GM12878 (cell line): ENCODE data around the gene BBX. TPM values are rescaled to one million over a fixed set of nuclear protein-coding genes. Genes with fewer than 3 reads are reported as not detected.
A peak's percentile ranks its signal among the peaks of the same experiment; 100 is the strongest.

Source experiments
- ATAC-seq: fragments of 200-7000 bp; cut with Tn5 transposase; 3 replicates; pipeline ENCODE4 v1.9.1; 2020; ENCODE audit warnings: mild to moderate bottlenecking, moderate library complexity
- BruUV-seq: library from RNA; stranded (reverse); fragments of 400-500 nt; replicated peaks from 2 replicates; lab custom pipeline; 2021; lab: Mats Ljungman, UMichigan
- CTCF ChIA-PET: fragments of 300-600 bp; sonication (Branson Sonifier 250); formaldehyde crosslinking; extraction: SDS; loops from one replicate; lab custom pipeline; 2021; ENCODE audit warnings: inconsistent platforms; lab: Yijun Ruan, JAX
- POLR2A ChIA-PET: fragments of 350-600 bp; formaldehyde crosslinking; extraction: SDS; loops from one replicate; lab custom pipeline; 2021; ENCODE audit warnings: inconsistent platforms; lab: Charles Lee
- RAD21 ChIA-PET: fragments of 300-600 bp; sonication (Branson Sonifier 250); formaldehyde crosslinking; loops from one replicate; lab custom pipeline; 2023; ENCODE audit warnings: antibody characterized with exemption; ENCODE audit not compliant: unreplicated experiment; lab: Charles Lee
- SMC1A ChIA-PET: fragments of 300-600 bp; sonication (Branson Sonifier 250); formaldehyde crosslinking; loops from one replicate; lab custom pipeline; 2023; ENCODE audit not compliant: unreplicated experiment, uncharacterized antibody; lab: Charles Lee
- DNase-seq: peaks from one replicate; pipeline ENCODE4 v3.0.0-alpha.2; 2011; ENCODE audit warnings: low read depth, low spot score
- FAIRE-seq: peaks from 3 replicates; lab custom pipeline; 2011; peaks lifted over from hg19 to GRCh38; lab: Jason Lieb, UNC
- H2AFZ ChIP-seq: 2 replicates; pipeline ENCODE4 v1.6.0; 2011; ENCODE audit warnings: low read depth, low read length, control low read depth; ENCODE audit not compliant: control insufficient read depth
- H3K27ac ChIP-seq: 2 replicates; pipeline ENCODE4 v1.5.1; 2011; ENCODE audit warnings: control low read depth; ENCODE audit not compliant: control insufficient read depth, insufficient read depth
- H3K27me3 ChIP-seq, 2 experiments: replicated peaks in 1 of 2; 2 replicates each; pipeline versions ENCODE4 v1.6.0 to v1.6.1; 2011; ENCODE audit warnings: low read length in 1 of 2; ENCODE audit not compliant: control insufficient read depth in 2 of 2, insufficient read depth in 2 of 2
- H3K36me3 ChIP-seq, 2 experiments: 2 replicates each; pipeline ENCODE4 v1.5.1; 2011; ENCODE audit warnings: low read length in 1 of 2; ENCODE audit not compliant: control insufficient read depth in 2 of 2, insufficient read depth in 2 of 2
- H3K4me1 ChIP-seq: 2 replicates; pipeline ENCODE4 v1.6.1; 2011; ENCODE audit warnings: mild to moderate bottlenecking, low read length, moderate library complexity, mixed read lengths; ENCODE audit not compliant: control insufficient read depth, insufficient read depth
- H3K4me2 ChIP-seq: 2 replicates; pipeline ENCODE4 v1.6.0; 2011; ENCODE audit warnings: control low read depth; ENCODE audit not compliant: control insufficient read depth, insufficient read depth
- H3K4me3 ChIP-seq: fragments of 200-600 bp; sonication (generic); 2 replicates; pipeline ENCODE4 v1.5.1; 2016
- H3K79me2 ChIP-seq: 2 replicates; pipeline ENCODE4 v1.6.0; 2011; ENCODE audit warnings: low read length; ENCODE audit not compliant: control insufficient read depth, insufficient read depth
- H3K9ac ChIP-seq: 2 replicates; pipeline ENCODE4 v1.8.0; 2011; ENCODE audit warnings: low read length, control low read depth, mixed read lengths; ENCODE audit not compliant: control insufficient read depth, insufficient read depth
- H3K9me3 ChIP-seq: replicated peaks from 3 replicates; pipeline ENCODE4 v1.5.1; 2011; ENCODE audit warnings: mild to moderate bottlenecking, low read length; ENCODE audit not compliant: control insufficient read depth, insufficient read depth
- H4K20me1 ChIP-seq: 2 replicates; pipeline ENCODE4 v1.6.0; 2011; ENCODE audit not compliant: control insufficient read depth, insufficient read depth
- EED ChIP-seq: sonication (generic); IDR thresholded peaks from 2 replicates; pipeline ENCODE4 v1.6.1; 2016; ENCODE audit warnings: antibody characterized with exemption, low read depth
- FOS ChIP-seq: IDR thresholded peaks from 3 replicates; pipeline ENCODE4 v1.6.1; 2011; ENCODE audit warnings: borderline replicate concordance; ENCODE audit not compliant: insufficient read length; ENCODE audit errors: extremely low read depth
- IKZF2 ChIP-seq, 2 experiments: fragments of 450-650 bp; IDR thresholded peaks; 2 replicates each; pipeline ENCODE4 v1.6.1; 2017; ENCODE audit warnings: mild to moderate bottlenecking in 2 of 2, moderate library complexity in 2 of 2
- MYB ChIP-seq: fragments of 150-350 bp; IDR thresholded peaks from 2 replicates; pipeline ENCODE4 v1.6.1; 2014; ENCODE audit warnings: mild to moderate bottlenecking, low read depth, low read length, borderline replicate concordance
- NFYA ChIP-seq: IDR thresholded peaks from 2 replicates; pipeline ENCODE4 v1.6.1; 2011; ENCODE audit warnings: low read depth, mild to moderate bottlenecking, low read length, improper control_type of control experiment, borderline replicate concordance
- NR2F1 ChIP-seq: fragments of 450-650 bp; conservative IDR thresholded peaks from 2 replicates; pipeline ENCODE4 v1.6.1; 2017; ENCODE audit warnings: mild to moderate bottlenecking
- POLR2AphosphoS5 ChIP-seq: IDR thresholded peaks from 2 replicates; pipeline ENCODE4 v1.6.1; 2011; ENCODE audit warnings: mild to moderate bottlenecking, low read length, inconsistent platforms
- POU2F2 ChIP-seq: IDR thresholded peaks from 3 replicates; pipeline ENCODE4 v1.6.1; 2011; ENCODE audit warnings: low read depth, mild to moderate bottlenecking, low read length, borderline replicate concordance
- SKIL ChIP-seq: fragments of 450-650 bp; IDR thresholded peaks from 2 replicates; pipeline ENCODE4 v1.6.1; 2017; ENCODE audit warnings: mild to moderate bottlenecking, low read depth, inconsistent platforms; ENCODE audit not compliant: poor library complexity, severe bottlenecking
- SREBF1 ChIP-seq: IDR thresholded peaks from 2 replicates; pipeline ENCODE4 v1.6.1; 2012; ENCODE audit warnings: mild to moderate bottlenecking, low read length
- TCF7 ChIP-seq: IDR thresholded peaks from 2 replicates; pipeline ENCODE4 v1.6.1; 2014; ENCODE audit warnings: antibody characterized with exemption, borderline replicate concordance
- ZBTB40 ChIP-seq: fragments of 450-650 bp; IDR thresholded peaks from 2 replicates; pipeline ENCODE4 v1.6.1; 2016; ENCODE audit warnings: mild to moderate bottlenecking, moderate library complexity, borderline replicate concordance
- ZSCAN29 ChIP-seq: fragments of 450-650 bp; IDR thresholded peaks from 2 replicates; pipeline ENCODE4 v1.6.1; 2017; ENCODE audit warnings: mild to moderate bottlenecking, moderate library complexity
- WGBS: methylation state at CpG from one replicate; pipeline ENCODE4 v1.1.6; 2016; ENCODE audit warnings: low lambda C conversion rate; ENCODE audit not compliant: insufficient replicate concordance, insufficient coverage; ENCODE audit errors: missing lambda C conversion rate; 5-methylcytosine and 5-hydroxymethylcytosine counted together
- in situ Hi-C: fragments of 300-500 bp; cut with MboI; formaldehyde crosslinking; loops from 9 replicates; pipeline ENCODE4 v1.14.3; 2018; ENCODE audit warnings: mixed read lengths
- intact Hi-C: fragments of 100-400 bp; cut with micrococcal nuclease; formaldehyde crosslinking; loops from one replicate; pipeline ENCODE4 v1.14.2; 2022; ENCODE audit not compliant: unreplicated experiment
- polyA plus RNA-seq, 11 experiments: library from polyadenylated mRNA; depleted of rRNA in 4 of 11; unstranded in 6 of 11; stranded (reverse) in 5 of 11; fragments of >200 nt; fragmentation: Nextera tagmentation in 4 of 11; fragmentation: Illumina TruSeq in 1 of 11; extraction: Ambion mirVana in 4 of 11; extraction: Trizol in 1 of 11; gene quantifications; 1 replicate in 1 of 11; 2 replicates in 10 of 11; pipeline versions ENCODE4 v1.2.1 to v1.2.3, GENCODE V29; 2011 to 2016; ENCODE audit warnings: inconsistent platforms in 2 of 11, missing spikeins in 2 of 11, low read depth in 1 of 11
- total RNA-seq, 4 experiments: library from RNA; depleted of rRNA in 3 of 4; stranded (reverse); fragments of >200 nt in 3 of 4; fragmentation: Illumina TruSeq in 1 of 4; extraction: Trizol in 1 of 4; gene quantifications; 2 replicates each; pipeline versions ENCODE4 v1.2.1 to v1.2.3, GENCODE V29; 2013 to 2021

BBX gene
- total and polyA plus RNA-seq, 10 of the 15 experiments (the other 5 are each of a cell fraction or from before 2014, with no cell fraction given), result 13.3 to 38.5 (median 32.0) TPM

GRCh38 chr3:107651782-107652181 lies 129.0 kb downstream of the BBX start (continued):
- TF ChIP-seq SKIL (peak; percentile 67), FOS (no peak), MYB (no peak), TCF7 (no peak), POLR2AphosphoS5 (no peak), IKZF2 (IDR thresholded peaks at IDR 0.05) (0 out of 4 replicates have a peak, but pooled peaks of 1 of the 2 experiments have one; percentile 41), EED (no peak), NR2F1 (no peak), SREBF1 (no peak), NFYA (no peak), ZSCAN29 (no peak)
- TF ChIP-seq, all 136 proteins: peak for 8

- Histone ChIP-seq H4K20me1 (no peaks in the 10 kb centered on the region), H3K27ac (no peak overlapping the region), H3K4me3 (no peak overlapping the region), H3K4me1 (peaks cover 3% of the 10 kb centered on the region; the same call in 1 of the 2 replicates), H3K9ac (no peak overlapping the region), H2AFZ (no peak overlapping the region), H3K4me2 (no peak overlapping the region), H3K79me2 (no peaks in the 10 kb centered on the region), H3K27me3 (no peaks in the 10 kb centered on the region), H3K36me3 (no peaks in the 10 kb centered on the region; a peak in 1 of 4 replicates), H3K9me3 (peaks cover 1% of the 10 kb centered on the region; the same call in 1 of the 3 replicates)
- DNase-seq (no peak), FAIRE-seq (no peak), ATAC-seq (no peak)
- intact Hi-C loops (no loop called here), in situ Hi-C loops (no loop called here)
- TF ChIP-seq NFYA, result no peak
- TF ChIP-seq POU2F2, result no peak
- TF ChIP-seq ZBTB40, result peak; percentile 56; the same call in 1 of the 2 replicates
- SMC1A ChIA-PET, result interaction anchor here (0.6 to 1.2 kb wide), 2 partner anchors 10 to 22 kb away, joined by 3 read pairs; no protein-coding TSS in a partner anchor
- RAD21 ChIA-PET, result interaction anchor here (2.0 kb wide), 1 partner anchor 22 kb away, joined by 6 read pairs; no protein-coding TSS in a partner anchor
- no TSS peak for BruUV-seq
- CTCF ChIA-PET, result interaction anchor here (1.2 kb wide), 1 partner anchor 12 kb away, joined by 3 read pairs; no protein-coding TSS in a partner anchor
- 100% methylated on average over 1 of the region's 1 CpG for WGBS
- POLR2A ChIA-PET, result no interaction called here
Observed at GRCh38 chr3:107654218-107654617, 131.5 kb downstream of the BBX start.
